Measurements from ENCODE around the gene LMBRD1.
A peak's percentile ranks its signal among the peaks of the same experiment; 100 is the strongest.
"Not testable (repeated sequence)": the region's sequence is repeated elsewhere in the genome, so short reads cannot be mapped to it uniquely, and the experiment has no call there.

LMBRD1 gene

GRCh38 chr6:69722683-69723082 is 74.1 kb downstream of the LMBRD1 start:
- ATAC-seq = no peak
- peaks cover 9 to 20% of the 10 kb centered on the region in 2 donors for H3K9me3 Mint-ChIP-seq
- H3K4me3 Mint-ChIP-seq = no peak overlapping the region
- no peak overlapping the region for H3K27ac Mint-ChIP-seq
- peaks cover 16% of the 10 kb centered on the region for H3K4me1 Mint-ChIP-seq
- H3K27me3 Mint-ChIP-seq = no peaks in the 10 kb centered on the region
- DNase-seq = no peak

- no peak for DNase-seq
- ATAC-seq = no peak
- H3K4me1 Mint-ChIP-seq = peaks cover 12% of the 10 kb centered on the region
- H3K27ac Mint-ChIP-seq = no peak overlapping the region
- H3K9me3 Mint-ChIP-seq = peaks cover 0 to 11% of the 10 kb centered on the region in 2 donors
- H3K4me3 Mint-ChIP-seq = no peak overlapping the region
- H3K27me3 Mint-ChIP-seq = no peaks in the 10 kb centered on the region
These were observed 77.1 kb downstream of the LMBRD1 start for GRCh38 chr6:69719602-69720193.

GRCh38 chr6:69706724-69707123 is 90.1 kb downstream of the LMBRD1 start:
- ATAC-seq = no peak
- Mint-ChIP-seq H3K27me3 (no peaks in the 10 kb centered on the region), H3K4me1 (no peaks in the 10 kb centered on the region), H3K4me3 (no peak overlapping the region), H3K27ac (no peak overlapping the region), H3K9me3 (no peaks in the 10 kb centered on the region)
- DNase-seq = no peak

GRCh38 chr6:69705954-69706353 is 90.9 kb downstream of the LMBRD1 start:
- Mint-ChIP-seq H3K27me3 (no peaks in the 10 kb centered on the region), H3K4me1 (no peaks in the 10 kb centered on the region), H3K27ac (no peak overlapping the region), H3K9me3 (no peaks in the 10 kb centered on the region), H3K4me3 (no peak overlapping the region)
- DNase-seq (no peak), ATAC-seq (no peak)

- Mint-ChIP-seq H3K27me3 (no peaks in the 10 kb centered on the region), H3K27ac (peak overlapping the region in 1 of 2 donors; percentile 79), H3K9me3 (no peaks in the 10 kb centered on the region), H3K4me1 (no peaks in the 10 kb centered on the region), H3K4me3 (no peak overlapping the region)
- ATAC-seq (no peak), DNase-seq (no peak)
These were observed 91.9 kb downstream of the LMBRD1 start for GRCh38 chr6:69704916-69705315.

- DNase-seq (no peak), ATAC-seq (no peak)
- Mint-ChIP-seq H3K9me3 (no peaks in the 10 kb centered on the region), H3K4me1 (peaks cover 11% of the 10 kb centered on the region), H3K27ac (no peak overlapping the region), H3K4me3 (no peak overlapping the region), H3K27me3 (no peaks in the 10 kb centered on the region)
These were observed 97.2 kb downstream of the LMBRD1 start for GRCh38 chr6:69699655-69700054.

DNA sequence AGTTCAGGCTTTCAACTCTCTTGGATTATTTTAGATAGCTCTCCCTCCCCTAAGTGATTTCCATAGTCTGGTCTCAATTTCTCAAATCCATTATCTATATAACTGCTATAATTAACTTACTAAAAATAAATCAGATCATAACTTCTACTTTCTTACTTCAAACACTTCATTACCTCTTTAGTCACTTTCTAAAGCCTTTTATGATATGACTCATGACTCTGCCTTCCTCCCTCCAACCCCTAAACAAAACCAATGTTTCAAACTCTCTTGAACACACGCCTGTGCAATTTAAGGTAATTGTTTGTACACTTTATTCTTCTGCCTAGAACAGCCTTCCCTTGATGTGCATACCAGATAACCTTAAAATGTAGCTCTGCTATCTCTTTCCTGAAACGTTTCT is 100.5 kb downstream of the LMBRD1 start:
- Mint-ChIP-seq H3K4me1 (peaks cover 11% of the 10 kb centered on the region), H3K4me3 (no peak overlapping the region), H3K9me3 (no peaks in the 10 kb centered on the region), H3K27ac (peak overlapping the region in 1 of 2 donors; percentile 47), H3K27me3 (no peaks in the 10 kb centered on the region)
- DNase-seq (no peak), ATAC-seq (peak; percentile 64)

DNA sequence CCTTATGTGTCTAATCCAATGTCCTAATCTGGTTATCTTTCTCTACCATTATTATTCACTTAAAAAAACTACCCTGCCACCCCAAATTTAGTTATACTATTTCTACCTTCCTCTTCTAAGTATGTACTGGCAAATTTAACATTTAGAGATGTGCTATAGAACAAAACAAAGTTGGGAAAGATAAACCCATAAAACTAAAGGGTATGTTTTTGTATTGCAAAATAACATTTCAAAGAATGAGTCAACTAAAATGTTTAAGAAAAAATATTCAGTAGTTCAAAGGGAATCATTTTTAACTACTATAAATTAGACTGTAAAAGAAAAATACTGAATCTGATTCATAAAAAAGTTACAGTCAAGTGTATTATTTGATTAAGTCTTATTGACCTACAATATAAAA is 103.0 kb downstream of the LMBRD1 start:
- Mint-ChIP-seq H3K4me3 (no peak overlapping the region), H3K9me3 (no peaks in the 10 kb centered on the region), H3K27me3 (no peaks in the 10 kb centered on the region), H3K4me1 (peaks cover 16% of the 10 kb centered on the region), H3K27ac (no peak overlapping the region)
- DNase-seq (no peak), ATAC-seq (no peak)

- Mint-ChIP-seq H3K4me1 (peaks cover 14% of the 10 kb centered on the region), H3K27ac (no peak overlapping the region), H3K4me3 (no peak overlapping the region), H3K9me3 (no peaks in the 10 kb centered on the region), H3K27me3 (no peaks in the 10 kb centered on the region)
- DNase-seq (no peak), ATAC-seq (no peak)
These were observed 105.8 kb downstream of the LMBRD1 start for GRCh38 chr6:69690986-69691385.

DNA sequence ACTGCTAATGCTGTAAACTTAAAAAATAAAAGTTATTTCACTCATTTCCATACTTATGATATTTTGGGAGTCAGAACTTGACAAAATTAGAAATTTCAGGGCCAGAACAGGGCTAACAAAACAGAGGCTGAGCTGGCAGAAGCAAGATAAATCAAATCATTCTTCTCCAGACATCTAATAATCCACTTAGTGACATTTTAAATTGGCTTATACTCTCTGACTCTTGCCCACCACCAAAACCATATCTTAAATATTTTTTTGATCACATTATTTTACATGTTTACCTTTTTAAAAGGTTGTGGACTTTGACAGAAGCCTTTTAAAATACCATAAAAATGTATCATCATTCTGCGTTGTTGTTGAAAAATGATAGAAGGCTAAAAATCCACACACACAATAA is 116.5 kb downstream of the LMBRD1 start:
- H3K27ac Mint-ChIP-seq = no peak overlapping the region
- H3K4me1 Mint-ChIP-seq = no peaks in the 10 kb centered on the region
- no peak for DNase-seq
- no peaks in the 10 kb centered on the region for H3K27me3 Mint-ChIP-seq
- no peak for ATAC-seq
- no peaks in the 10 kb centered on the region for H3K9me3 Mint-ChIP-seq
- H3K4me3 Mint-ChIP-seq = no peak overlapping the region

GRCh38 chr6:69673298-69673697 is 123.5 kb downstream of the LMBRD1 start:
- peaks cover 0 to 7% of the 10 kb centered on the region in 2 donors for H3K9me3 Mint-ChIP-seq
- H3K27ac Mint-ChIP-seq = peak overlapping the region in 1 of 2 donors; percentile 31
- H3K4me1 Mint-ChIP-seq = no peaks in the 10 kb centered on the region
- no peak for DNase-seq
- ATAC-seq = no peak
- no peak overlapping the region for H3K4me3 Mint-ChIP-seq
- no peaks in the 10 kb centered on the region for H3K27me3 Mint-ChIP-seq

DNA sequence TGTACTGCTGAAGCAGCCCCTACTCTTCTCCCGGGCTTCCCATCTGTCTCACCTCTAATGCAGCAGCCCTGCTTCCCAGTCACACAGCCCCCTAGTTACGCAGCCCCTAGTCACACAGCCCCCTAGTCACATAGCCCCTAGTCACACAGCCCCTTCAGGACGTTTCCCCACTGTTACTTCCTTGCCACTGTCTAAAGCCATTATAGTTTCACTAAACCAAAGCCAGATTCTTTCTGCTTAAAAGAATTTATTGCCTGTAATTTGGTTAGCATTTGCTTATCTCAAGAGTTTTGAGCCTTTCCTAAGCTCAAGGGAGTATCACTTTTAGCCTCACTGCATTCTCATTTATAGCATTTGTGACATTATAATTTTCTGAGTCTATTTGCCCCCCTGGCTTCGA is 127.9 kb downstream of the LMBRD1 start:
- Mint-ChIP-seq H3K4me1 (peaks cover 13% of the 10 kb centered on the region), H3K27me3 (peaks cover 11% of the 10 kb centered on the region), H3K27ac (no peak overlapping the region), H3K9me3 (peaks cover 0 to 6% of the 10 kb centered on the region in 2 donors), H3K4me3 (no peak overlapping the region)
- ATAC-seq (no peak), DNase-seq (no peak)

DNA sequence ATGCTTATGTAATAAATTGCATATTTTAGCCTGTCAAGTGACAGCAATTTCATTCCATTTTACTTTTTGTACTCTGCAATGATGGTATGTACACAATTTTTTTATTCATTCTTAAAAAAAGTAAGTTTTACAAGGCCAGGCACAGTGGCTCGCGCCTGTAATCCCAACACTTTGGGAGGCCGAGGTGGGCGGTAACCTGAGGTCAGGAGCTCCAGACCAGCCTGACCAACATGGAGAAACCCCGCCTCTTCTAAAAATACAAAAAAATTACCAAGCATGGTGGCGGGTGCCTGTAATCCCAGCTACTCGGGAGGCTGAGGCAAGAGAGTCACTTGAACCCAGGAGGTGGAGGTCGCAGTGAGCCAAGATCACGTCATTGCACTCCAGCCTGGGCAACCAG is 130.0 kb downstream of the LMBRD1 start:
- H3K9me3 Mint-ChIP-seq, DNase-seq, H3K27ac Mint-ChIP-seq, ATAC-seq, H3K4me3 Mint-ChIP-seq: not testable (repeated sequence)
- peaks cover 31% of the 10 kb centered on the region for H3K27me3 Mint-ChIP-seq
- H3K4me1 Mint-ChIP-seq = peaks cover 13% of the 10 kb centered on the region

DNA sequence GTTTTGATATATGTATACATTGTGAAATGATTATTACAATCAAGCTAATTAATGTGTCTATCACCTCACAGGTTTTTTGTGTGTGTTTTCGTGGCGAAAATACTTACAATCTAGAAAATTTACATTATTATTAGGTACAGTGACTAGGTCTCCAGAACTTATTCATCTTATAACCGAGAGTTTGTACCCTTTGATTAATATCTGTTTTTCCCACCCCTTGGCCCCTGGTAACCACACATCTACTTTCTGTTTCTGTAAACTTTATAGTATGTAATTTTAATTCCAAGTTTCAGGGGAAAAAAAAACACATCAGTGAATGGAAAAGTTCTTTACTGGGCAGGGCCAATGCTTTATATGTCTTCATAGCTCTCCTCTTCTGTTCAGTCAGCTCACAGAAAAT is 131.4 kb downstream of the LMBRD1 start:
- no peak overlapping the region for H3K27ac Mint-ChIP-seq
- H3K4me3 Mint-ChIP-seq = no peak overlapping the region
- DNase-seq (no peak), ATAC-seq (peak; percentile 58)
- H3K9me3 Mint-ChIP-seq = peaks cover 0 to 5% of the 10 kb centered on the region in 2 donors
- H3K4me1 Mint-ChIP-seq = peaks cover 13% of the 10 kb centered on the region
- peaks cover 36% of the 10 kb centered on the region for H3K27me3 Mint-ChIP-seq

GRCh38 chr6:69664551-69664950 is 132.3 kb downstream of the LMBRD1 start:
- peaks cover 13% of the 10 kb centered on the region for H3K4me1 Mint-ChIP-seq
- ATAC-seq (no peak), DNase-seq (no peak)
- peak overlapping the region in 1 of 2 donors; percentile 53 for H3K4me3 Mint-ChIP-seq
- H3K27ac Mint-ChIP-seq = no peak overlapping the region
- peaks cover 44% of the 10 kb centered on the region for H3K27me3 Mint-ChIP-seq
- H3K9me3 Mint-ChIP-seq = peaks cover 4 to 10% of the 10 kb centered on the region in 2 donors

- Mint-ChIP-seq H3K27me3 (peaks cover 58% of the 10 kb centered on the region), H3K27ac (no peak overlapping the region), H3K9me3 (peaks cover 13 to 23% of the 10 kb centered on the region in 2 donors), H3K4me1 (peaks cover 13% of the 10 kb centered on the region), H3K4me3 (no peak overlapping the region)
- DNase-seq (no peak), ATAC-seq (no peak)
These were observed 133.6 kb downstream of the LMBRD1 start for GRCh38 chr6:69663215-69663614.

GRCh38 chr6:69650703-69651102 is 146.1 kb downstream of the LMBRD1 start:
- DNase-seq (no peak), ATAC-seq (no peak)
- Mint-ChIP-seq H3K4me1 (no peaks in the 10 kb centered on the region), H3K4me3 (no peak overlapping the region), H3K27me3 (peaks cover 6% of the 10 kb centered on the region), H3K9me3 (peaks cover 0 to 5% of the 10 kb centered on the region in 2 donors), H3K27ac (no peak overlapping the region)
